Measurements from ENCODE around the gene SOWAHC.
"Not testable (repeated sequence)": the region's sequence is repeated elsewhere in the genome, so short reads cannot be mapped to it uniquely, and the experiment has no call there.

Gene SOWAHC

DNA sequence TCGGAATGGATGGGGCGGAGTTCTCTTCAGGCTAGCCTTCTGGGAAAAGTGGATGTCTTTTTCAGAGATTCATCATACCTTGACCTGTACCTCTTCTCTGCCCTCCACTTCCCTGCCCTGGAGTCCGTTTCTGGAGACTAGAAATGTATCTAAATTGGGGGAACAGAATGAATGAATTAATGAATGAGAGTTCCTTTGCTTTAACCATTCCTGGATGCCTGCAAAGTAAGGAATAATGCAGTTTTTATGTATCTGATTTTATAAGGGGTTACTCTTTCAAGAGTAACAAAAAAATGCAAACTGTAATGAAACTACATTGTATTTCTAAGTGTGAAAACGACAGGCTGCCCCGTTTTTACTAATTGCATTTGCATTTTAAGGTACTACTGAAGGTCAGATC is 2.0 kb downstream of the SOWAHC start:
- DNase-seq: no peak

DNA sequence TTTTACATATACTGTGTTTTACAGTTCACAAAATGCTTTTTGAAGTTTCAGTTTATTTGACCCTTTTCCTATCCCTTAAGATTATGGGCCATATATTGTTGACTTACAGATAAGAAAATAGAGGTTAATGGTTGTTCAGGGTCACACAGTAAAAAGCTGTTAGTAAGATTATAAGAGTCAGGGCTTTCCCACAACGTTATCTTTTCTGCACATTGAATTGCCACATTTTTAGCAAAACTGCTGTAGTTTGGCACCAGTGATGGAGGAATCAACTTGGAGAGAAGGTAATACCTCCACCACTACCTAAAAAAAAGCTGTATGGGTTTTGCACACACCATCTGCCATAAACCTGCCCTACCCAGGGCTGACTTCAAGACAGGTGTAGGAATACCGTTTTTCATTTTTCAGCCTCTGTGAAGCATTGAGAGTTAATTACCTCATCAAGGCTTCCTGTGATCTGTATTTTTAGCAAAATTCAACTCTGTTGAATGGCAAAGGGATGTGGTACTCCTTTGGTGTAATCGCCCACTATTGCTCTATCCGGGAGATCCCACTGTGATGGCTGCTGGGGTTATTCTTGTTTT is 5.0 kb downstream of the SOWAHC start:
- peak; percentile 18 for DNase-seq

- DNase-seq: no peak
These were observed 9.1 kb downstream of the SOWAHC start for GRCh38 chr2:109623297-109623696.

GRCh38 chr2:109623923-109624322 is 9.8 kb downstream of the SOWAHC start:
- no peak for DNase-seq

GRCh38 chr2:109624339-109624738 is 10.2 kb downstream of the SOWAHC start:
- no peak for DNase-seq

GRCh38 chr2:109628321-109628720 is 14.2 kb downstream of the SOWAHC start:
- DNase-seq: not testable (repeated sequence)

- no peak for DNase-seq
These were observed 15.7 kb downstream of the SOWAHC start for GRCh38 chr2:109629867-109630266.

GRCh38 chr2:109630441-109631430 is 16.6 kb downstream of the SOWAHC start:
- no peak for DNase-seq

DNA sequence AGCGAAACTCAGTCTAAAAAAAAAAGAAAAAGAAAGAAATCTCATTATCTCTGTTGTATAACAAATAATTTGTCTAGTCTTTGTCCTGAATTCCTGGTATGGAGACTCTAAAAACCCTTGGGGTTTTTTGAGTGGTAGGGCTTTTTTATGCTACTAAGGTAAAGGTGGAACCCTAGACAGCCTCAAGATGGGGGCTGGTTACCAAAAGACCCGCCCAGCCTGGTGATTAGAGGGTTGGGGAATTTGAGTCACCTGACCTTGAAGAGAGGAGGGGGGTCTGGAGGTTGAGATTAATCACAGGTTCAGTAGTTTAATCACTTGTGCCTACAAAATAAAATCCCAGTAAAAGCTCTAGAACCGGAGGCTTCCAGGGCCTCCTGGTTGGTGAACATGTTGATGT is 17.6 kb downstream of the SOWAHC start:
- DNase-seq: no peak

DNA sequence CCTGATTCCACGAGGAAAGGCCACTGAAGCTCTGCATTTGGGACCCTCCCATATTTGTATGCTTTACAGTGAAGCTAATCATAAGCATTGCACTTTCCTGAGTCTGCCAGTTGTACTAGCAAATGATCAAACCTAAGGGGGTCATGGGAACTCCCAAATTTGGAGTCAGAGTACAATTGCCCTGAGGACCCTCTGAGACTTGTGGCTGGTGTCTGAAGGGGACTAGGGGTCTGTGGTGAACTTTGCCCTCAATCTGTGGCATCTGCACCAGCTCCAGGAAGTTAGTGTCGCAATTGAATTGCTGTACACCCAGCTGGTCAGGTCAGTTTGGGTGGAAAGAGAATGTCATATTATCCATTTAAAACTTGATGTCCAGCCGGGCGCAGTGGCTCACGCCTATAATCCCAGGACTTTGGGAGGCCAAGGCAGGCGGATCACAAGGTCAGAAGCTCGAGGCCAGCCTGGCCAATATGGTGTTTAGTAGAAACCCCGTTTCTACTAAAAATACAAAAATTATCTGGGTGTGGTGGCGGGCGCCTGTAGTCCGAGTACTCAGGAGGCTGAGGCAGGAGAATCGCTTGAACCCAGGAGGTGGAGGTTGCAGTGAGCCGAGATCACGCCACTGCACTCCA is 18.1 kb downstream of the SOWAHC start:
- DNase-seq: no peak

- no peak for DNase-seq
These were observed 19.3 kb downstream of the SOWAHC start for GRCh38 chr2:109633284-109633961.

GRCh38 chr2:109635426-109636304 is 21.5 kb downstream of the SOWAHC start:
- DNase-seq: no peak

DNA sequence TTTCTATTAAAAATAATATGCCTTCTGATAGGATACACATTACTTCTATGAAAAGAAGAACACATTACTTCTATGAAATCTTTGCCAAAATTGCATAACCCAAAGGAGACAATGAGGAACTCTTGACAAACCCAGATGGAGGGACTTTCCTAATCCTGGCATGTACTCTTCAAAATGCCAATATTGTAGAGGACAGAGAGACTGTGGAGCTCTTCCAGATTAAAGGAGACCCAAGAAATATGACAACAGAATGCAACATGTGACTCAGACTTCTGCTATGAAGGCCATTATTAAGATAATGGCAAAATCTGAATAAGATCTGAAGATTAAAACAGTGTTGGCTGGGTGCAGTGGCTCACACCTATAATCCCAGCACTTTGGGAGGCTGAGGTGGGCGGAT is 22.2 kb downstream of the SOWAHC start:
- DNase-seq: no peak

DNA sequence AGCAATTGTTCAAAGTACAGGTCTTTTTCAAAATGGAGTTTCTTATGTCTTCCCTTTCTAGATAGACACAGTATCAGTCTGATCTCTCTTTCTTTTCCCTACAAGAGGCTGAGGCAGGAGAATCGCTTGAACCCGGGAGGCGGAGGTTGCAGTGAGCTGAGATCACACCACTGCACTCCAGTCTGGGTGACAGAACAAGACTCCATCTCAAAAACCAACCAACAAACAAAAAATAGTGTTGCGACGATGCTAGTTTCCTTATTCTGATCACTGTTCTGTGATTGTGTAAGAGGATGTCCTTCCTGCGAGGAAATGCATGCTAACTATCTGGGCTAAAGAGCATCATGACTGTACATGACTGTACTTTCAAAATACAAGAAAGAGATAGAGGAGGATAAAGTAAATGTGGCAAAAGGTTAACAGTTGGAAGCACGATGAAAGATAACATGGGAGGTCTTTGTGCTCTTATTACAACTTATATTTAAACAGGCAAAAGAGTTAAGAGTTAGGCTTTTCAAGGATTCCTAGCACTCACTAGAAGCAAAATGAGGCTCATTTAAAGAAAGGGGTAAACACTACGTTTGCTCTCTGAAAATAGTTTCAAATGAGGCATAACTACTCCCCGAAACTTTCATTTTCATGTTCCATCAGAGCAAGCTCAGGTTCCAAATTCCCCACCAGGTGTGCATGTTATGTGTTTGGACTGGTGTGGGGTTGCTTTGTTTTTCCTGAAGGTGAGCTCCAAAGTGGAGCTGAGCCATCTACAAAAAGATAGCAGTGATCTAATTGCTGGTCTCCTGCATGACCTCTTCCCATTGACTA is 23.8 kb downstream of the SOWAHC start:
- DNase-seq: no peak

- DNase-seq: no peak
These were observed 24.6 kb downstream of the SOWAHC start for GRCh38 chr2:109638795-109639194.

DNA sequence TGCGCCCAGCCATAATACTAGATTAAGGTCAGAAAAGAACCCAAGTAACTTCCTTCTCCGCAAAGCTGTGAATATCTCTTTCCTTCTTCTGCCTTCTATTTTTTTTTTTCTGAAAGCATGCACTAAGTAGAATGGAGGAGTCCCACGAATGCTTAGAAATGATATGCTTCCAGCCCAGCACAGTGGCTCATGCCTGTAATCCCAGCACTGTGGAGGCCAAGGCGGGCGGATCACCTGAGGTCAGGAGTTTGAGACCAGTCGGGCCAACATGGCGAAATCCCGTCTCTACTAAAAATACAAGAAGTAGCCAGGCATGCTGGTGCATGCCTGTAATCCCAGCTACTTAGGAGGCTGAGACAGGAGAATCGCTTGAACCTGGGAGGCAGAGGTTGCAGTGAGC is 25.8 kb downstream of the SOWAHC start:
- not testable (repeated sequence) for DNase-seq

- DNase-seq: no peak
These were observed 30.6 kb downstream of the SOWAHC start for GRCh38 chr2:109644571-109645275.

DNA sequence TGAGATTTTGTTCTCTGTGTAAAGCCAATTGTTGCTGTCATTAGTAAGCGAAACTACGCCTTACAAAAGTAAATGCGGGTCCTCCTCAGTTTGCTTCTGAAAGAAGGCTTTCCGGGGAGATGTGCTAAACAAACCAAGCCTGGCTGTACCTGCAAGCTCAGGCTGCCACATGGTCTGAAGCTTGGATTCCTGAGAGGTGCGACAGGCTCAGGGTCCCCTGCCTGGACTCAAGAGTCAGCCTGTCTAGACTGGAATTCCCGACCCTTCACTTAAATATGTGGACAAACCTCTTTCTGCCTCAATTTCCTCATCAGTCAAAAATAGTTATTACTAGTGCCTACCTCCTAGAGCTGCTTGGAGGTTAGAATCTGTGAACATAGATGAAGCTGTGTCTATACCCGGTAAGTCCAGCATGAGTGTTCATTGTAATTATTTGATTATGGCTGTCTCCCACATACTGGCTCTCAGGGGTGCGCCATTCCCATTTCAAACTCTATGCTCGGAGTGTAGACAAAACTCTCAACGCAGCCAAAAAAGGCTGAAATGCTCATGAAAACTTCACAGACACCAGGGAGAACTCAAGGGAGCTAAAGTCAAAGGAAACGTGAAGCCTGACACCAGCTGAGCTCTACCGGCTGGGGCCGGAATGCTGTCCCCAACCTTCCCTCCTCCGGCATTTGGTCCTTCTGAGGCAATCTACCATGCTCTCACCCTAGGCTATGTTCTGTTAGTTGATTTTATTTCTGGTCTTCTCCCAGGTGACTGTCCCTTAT is 31.4 kb downstream of the SOWAHC start:
- no peak for DNase-seq

- no peak for DNase-seq
These were observed 32.8 kb downstream of the SOWAHC start for GRCh38 chr2:109646961-109647360.

- DNase-seq: no peak
These were observed 33.5 kb downstream of the SOWAHC start for GRCh38 chr2:109647636-109648035.

All from hematopoietic multipotent progenitor cell treated with erythropoietin and hydrocortisone succinate and interleukin-3 and kit ligand, for 8 days (in vitro differentiated cells).